Middle frontal gyrus (tissue), 1 donor: ENCODE measurements around the gene HNRNPAB.
"Not testable (repeated sequence)": the region's sequence is repeated elsewhere in the genome, so short reads cannot be mapped to it uniquely, and the experiment has no call there.

ENCODE experiments used
- DNase-seq: peaks from one replicate; pipeline ENCODE4 v3.0.0-alpha.2; 2015; ENCODE audit warnings: low spot score; ENCODE audit errors: extremely low spot score

The HNRNPAB gene

DNA sequence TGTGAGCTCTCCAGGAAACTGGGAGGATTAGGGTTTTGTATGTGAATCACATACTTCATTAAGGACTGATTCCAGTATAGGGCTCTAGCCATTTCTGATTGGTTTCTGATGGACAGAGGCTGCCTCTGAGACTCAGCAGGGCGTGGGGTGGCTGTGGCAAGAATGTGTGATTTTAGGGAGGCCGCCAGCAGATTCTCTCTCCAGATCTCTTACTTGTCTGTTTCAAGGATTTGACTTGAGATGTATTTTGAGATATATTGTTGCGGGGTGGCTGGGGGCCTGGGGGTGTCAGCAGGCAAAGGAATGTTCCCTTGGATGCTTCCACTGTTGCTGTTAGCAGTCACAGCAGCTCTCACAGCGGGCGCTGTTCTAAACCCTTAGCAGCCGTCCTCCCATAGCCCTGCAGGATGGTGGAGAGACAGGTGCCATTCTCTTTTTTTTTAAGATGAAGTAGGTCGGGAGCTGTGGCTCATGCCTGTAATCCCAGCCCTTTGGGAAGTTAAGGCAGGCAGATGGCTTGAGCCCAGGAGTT lies 8.0 kb upstream of the HNRNPAB start:
- DNase-seq, result no peak

DNA sequence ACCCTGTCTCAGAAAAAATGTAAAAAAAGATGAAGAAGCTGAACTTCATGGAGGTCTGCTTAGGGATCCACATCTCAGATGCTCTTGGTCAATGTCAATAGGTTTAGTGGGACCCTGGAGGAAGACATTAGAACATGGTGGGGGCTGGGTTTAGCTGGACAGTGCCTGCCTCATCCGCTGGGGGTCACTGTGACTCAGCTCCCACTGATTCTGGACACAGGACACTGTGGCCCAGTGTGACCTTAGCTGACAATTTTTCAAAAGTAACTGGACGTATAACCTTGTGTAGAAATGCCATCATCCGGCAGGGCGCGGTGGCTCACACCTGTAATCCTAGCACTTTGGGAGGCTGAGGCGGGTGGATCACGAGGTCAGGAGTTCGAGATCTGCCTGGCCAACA lies 7.3 kb upstream of the HNRNPAB start:
- DNase-seq, result no peak

DNA sequence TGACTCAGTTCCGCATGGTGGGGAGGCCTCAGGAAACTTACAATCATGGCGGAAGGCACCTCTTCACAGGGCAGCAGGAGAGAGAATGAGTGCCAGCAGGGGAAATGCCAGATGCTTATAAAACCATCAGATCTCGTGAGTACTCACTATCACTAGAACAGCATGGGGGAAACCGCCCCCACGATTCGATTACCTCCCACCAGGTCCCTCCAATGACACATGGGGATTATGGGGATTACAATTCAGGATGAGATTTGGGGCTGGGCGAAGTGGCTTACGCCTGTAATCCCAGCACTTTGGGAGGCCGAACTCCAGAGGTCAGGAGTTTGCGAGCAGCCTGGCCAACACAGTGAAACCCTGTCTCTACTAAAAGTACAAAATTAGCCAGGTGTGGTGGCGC lies 6.2 kb upstream of the HNRNPAB start:
- not testable (repeated sequence) for DNase-seq

DNA sequence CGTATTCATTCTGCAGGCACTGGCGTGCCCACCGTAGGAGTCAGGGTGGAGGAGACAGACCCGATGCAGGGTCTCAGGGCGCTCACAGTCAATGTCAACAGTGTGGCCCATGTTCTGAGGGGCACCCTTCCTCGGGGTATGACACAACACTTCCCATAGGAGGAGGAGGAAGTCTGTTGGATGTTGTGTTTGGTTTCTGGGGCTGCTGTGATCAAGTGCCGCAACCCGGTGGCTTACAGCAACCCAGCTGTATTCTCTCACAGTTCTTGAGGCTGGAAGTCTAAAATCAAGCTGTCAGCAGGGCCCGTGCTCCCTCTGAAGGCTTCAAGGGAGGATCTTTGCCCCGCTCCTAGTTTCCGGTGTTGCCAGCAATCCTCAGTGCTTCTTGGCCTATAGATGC lies 5.6 kb upstream of the HNRNPAB start:
- DNase-seq, result no peak

DNA sequence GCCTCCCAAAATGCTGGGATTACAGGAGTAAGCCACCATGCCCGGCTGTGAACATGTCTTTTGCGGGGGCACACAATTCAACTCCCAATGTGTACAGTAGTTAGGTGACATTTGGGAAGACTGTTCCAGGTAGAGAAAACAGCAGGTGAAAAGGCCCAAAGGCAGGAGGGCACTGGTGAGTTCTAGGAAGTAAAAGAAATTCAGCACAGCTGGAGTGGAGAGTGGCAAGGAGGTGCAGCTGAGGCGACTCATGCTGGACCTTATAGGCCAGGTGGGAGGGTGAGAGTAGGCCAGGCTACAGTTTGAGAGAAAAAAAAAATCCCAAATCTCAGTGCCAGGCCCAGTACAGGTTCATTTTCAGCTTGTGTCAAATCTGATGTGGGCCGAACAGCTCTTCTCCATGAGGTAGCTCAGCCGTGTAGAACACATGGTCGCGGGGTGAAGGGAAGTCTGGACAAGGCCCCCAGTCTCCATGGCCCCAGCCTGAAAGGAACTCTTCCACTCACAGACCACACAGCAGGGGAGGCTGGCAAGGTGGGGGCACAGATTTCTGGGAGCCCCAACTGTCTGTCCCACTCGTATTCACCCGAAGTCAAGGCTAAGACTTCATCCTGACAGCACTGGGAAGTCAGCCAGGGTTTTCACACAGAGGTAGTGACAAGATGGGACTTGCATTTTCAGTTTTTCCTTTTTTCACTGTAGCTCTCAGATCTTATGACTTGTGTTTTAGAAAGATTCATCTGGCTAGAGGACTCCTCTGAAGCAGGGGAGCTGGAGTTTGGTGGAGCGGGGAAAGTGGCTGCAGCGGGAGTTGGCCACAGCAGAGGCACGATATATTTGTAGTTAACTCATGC lies 4.5 kb upstream of the HNRNPAB start:
- no peak for DNase-seq

DNA sequence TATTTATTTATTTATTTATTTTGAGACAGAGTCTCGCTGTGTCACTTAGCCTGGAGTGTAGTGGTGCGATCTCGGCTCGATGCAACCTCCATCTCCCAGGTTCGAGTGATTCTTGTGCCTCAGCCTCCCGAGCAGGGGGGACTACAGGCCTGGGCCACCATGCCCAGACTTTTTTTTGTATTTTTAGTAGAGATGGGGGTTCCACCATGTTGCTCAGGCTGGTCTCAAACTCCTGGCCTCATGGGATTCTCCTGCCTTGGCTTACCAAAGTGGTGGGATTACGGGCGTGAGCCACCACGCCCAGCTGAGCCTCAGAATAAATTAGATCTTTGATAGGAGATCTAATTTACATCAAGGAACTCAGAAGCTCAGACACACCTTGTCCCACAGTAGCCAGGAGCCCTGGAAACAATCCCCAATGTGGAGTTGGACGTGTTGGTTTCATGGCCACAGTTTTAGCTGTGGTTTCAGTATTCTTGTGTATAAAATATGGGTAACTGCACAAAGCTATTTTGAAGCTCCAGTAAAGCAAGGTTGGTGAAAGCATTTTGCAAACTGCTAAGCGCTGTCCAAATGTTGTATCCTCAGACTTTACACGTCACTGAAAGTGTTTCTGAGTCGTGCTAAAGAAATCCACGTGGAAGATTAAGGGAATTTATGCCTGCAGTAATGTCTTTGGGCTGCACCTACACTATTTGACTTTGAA lies 3.0 kb upstream of the HNRNPAB start:
- DNase-seq, result no peak

DNA sequence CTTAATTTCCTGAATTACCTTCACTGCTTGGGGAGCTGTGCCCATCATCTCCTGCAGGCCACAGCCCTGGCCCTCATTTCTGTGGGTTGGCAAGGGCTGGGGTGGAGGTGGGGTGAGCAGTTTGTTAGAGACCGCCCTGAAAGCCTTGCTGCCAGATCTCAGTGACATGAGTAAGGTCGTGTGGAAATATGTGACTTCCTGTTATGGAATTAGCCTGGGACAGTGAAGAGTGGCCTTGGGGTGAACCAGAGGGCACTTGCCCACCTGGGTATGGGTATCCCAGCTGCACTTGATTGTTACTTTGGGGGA lies 2.5 kb upstream of the HNRNPAB start:
- no peak for DNase-seq

DNA sequence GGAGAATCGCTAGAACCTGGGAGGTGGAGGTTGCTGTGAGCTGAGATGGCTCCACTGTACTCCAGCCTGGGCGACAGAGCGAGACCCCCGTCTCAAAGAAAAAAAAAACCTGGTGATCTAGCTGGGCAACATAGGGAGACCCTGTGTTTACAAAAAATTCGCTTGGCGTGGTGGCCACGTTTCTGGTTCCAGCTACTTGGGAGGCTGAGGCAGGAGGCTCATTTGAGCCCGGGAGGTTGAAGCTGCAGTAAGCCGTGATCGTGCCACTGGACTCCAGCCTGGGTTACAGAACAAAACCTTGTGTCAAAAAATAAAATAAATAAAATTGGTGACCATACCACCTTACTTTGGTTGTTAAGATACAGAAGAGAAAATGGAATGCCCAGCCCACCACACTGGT lies 1.8 kb upstream of the HNRNPAB start:
- DNase-seq, result no peak

DNA sequence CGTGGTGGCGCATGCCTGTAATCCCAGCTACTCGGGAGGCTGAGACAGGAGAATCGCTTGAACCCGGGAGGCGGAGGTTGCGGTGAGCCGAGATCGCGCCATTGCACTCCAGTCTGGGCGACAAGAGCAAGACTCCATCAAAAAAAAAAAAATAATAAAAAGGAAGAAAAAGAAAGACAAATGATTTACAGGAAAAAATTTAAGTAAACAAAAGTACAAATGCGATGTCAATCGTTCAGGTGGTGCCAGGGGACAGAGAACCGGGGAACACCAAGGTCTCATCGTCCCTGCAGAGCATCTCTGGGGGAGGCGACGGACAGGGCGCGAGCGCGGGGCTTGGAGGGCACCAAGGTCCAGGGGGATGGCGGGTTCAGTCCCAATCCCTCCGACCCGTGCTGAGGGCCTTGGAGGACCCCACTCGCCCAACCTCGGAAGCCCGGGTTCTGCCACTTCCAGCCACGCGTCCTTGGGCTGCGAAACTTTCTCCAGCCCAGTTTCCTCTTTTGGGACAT lies 607 bp upstream of the HNRNPAB start:
- no peak for DNase-seq

DNA sequence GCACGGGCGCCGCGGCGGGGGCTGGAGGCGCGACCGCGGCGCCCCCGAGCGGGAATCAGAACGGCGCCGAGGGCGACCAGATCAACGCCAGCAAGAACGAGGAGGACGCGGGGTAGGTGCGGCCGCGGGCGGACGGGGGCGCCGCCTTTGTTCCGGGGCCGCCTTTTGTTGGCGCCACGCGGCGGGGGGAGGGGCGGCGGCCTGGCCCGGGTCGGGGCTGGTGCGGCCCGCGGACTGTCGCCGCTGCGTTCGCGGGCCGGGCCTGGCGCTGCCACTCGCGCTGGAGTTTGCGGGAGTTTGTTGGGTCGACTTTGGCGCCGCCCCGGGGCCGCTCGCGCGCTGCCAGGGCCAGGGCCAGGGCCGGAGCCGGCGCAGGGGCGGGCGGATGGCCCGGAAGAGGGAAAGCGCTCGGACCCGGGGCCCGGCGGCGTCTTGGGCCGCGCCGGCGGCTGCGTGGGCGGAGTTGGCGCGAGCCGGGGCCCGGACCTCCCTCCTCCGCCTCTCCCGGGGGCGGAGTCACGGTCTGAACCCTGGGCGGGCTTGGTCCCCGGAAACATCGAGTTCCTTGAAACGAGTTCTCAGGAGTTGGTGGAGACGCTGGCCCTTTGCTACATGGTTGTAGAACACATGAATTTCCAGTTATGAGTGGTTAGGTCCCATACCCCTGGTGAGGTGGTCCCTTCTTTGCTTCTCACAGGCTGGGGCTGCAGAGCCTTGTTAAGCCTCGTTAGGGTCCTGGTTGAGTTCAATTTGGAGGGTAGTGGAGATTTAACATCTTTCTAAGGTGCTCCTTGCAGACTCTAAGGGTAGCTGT lies 809 bp downstream of the HNRNPAB start:
- no peak for DNase-seq

DNA sequence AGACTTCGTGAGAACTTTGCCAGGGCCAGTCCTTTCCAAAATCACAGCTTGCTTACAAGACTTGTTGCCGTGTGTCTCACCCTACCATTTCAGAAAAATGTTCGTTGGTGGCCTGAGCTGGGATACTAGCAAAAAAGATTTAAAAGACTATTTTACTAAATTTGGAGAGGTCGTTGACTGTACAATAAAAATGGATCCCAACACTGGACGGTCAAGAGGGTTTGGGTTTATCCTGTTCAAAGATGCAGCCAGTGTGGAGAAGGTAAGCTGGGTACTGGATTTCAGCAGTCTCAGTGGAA lies 1.4 kb downstream of the HNRNPAB start:
- DNase-seq, result no peak

DNA sequence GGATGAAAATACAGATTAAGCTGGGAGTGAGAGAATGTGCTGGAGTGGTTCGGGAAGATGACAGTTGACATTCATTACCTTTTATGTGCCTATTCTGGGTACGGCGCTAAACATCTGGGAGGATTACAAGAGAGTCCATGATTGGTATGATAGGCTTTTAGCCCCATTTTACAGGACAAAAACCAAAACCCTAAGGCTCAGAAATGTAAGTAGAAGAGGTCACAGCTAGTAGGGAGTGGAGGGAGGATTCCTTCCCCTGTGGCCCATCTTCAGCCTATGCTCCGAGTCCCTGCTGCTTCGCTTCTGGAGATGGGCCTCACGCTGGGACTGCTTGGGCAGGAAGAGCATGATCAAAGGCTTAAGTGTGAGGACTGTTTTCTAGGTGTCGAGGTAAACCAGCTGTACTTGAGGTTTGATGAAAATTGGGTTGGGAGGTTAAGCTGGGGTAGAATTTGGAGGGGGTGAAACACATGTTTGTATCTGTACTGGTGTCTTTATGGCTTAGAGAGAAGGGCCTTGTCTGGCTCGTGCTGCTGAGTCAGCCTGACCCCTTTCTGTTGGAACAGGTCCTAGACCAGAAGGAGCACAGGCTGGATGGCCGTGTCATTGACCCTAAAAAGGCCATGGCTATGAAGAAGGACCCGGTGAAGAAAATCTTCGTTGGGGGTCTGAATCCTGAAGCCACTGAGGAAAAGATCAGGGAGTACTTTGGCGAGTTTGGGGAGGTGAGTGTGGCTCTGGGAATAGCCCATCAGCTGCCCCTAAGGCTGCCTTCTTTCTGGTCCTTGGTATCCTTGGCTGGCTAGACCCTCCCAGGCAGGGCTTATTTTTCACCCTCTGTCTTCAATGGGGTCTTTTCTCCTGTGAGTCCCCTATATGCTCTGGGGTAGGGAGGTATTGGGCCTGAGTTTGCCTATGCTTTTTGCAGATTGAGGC lies 2.1 kb downstream of the HNRNPAB start:
- DNase-seq, result no peak

DNA sequence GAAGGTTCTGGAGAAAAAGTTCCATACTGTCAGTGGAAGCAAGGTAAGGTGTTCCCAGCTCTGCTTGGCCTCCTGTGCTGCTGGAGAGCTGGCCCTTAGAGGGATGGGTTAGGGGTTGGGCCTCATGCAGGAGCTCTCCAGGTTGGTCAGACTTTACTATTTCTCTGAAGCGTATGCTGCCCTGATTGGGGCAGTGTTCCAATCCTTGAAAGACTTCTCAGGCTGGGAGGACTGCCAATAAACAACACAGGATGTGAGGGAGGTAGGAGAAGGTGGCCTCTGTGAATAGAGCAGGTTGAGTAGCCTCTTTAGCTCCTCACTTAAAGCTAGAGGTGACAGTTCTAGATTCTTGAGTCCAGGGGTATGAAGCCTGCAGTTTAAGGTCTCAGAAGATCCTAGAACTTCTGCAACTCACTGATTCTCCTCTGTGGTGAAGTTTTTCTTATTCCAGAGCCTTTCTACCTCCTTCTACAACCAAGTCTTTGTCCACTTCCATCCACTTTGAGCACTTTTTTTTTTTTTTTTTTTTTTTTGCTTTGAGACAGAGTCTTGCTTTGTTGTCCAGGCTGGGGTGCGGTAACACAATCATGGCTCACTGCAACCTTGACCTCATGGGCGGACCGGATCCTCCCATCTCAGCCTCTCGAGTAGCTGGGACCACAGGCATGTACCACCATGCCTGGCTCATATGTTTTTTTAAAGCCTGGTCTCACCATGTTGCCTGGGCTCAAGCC lies 3.0 kb downstream of the HNRNPAB start:
- no peak for DNase-seq

DNA sequence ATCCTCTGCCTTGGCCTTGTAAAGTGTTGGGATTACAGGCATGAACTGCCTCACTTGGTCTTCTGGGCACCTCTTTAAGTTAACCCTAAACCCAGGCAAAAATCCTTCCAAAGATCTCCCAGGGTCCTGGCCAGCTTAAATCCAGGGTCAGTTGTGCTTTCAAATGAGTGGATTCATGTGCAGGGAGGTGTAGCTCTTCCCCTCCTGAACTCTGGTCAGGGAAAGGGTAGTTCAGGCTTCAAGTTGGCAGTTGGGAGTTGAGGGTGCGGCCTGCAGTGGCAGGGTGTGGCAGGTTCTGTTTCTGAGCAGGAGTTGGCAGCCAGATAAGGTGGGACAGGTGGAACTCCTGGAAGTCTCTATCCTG lies 3.6 kb downstream of the HNRNPAB start:
- no peak for DNase-seq

DNA sequence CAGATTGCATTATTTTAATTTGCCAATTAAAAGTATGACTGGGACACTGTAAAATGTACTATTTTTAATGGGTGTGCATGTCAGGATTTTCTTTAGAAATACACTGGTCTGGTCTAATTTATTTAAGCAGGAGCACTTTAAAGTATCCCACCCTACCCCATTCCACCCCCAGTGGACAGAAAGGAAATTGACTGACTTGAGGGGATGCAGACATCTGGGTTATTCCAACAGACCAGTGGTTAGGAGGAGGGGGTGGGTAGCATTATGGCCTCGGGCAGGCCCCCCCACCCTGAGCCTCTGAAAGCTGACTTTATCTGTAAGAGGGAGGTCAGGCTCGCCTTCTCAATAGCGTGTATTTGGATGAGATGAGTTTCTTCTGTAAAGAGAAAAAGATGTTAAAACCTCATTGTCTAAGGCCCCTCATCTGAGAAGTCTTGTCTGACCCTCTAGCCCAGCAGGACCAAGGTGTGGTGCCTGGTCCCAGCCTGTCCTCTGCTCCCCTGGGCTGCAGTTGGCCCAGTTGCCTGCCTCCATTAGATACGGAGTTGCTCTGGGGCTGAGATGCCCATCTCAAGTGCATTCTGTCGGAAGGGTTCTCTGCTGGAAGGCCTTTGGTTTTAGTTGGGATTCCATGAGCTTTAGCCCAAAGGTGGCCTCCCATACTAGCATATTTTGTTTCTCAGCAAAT lies 4.4 kb downstream of the HNRNPAB start:
- no peak for DNase-seq

DNA sequence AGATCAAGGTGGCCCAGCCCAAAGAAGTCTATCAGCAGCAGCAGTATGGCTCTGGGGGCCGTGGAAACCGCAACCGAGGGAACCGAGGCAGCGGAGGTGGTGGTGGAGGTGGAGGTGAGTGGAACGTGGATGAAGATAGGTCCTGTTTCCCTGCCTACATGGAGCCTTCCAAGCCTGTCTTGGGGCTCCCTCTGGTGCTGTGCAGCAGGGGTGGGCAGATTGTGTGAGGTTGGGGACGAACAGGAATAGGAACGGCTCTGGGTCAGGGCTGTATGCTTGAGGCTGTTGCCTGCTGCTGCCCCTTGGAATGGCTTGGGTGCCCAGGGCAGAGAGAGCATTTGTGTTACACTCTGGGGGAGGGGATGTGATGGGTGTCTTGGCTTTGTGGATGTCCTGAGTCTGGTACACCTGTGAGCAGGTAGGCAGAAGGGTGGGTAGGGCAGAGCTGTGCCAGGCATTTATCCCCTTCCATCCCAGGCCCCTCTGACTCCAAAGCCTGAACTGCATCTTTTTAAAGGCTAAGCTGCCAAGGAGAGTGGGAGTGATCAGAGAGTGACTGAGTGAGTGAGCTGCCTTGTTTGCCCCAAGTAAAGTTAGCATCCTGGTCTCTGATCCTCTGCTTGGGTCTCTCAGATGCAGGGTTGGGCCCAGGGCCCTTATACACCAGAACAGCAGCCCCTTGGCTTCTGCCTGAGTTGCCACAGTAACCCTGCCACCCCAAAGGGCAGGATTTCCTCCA lies 5.2 kb downstream of the HNRNPAB start:
- no peak for DNase-seq

DNA sequence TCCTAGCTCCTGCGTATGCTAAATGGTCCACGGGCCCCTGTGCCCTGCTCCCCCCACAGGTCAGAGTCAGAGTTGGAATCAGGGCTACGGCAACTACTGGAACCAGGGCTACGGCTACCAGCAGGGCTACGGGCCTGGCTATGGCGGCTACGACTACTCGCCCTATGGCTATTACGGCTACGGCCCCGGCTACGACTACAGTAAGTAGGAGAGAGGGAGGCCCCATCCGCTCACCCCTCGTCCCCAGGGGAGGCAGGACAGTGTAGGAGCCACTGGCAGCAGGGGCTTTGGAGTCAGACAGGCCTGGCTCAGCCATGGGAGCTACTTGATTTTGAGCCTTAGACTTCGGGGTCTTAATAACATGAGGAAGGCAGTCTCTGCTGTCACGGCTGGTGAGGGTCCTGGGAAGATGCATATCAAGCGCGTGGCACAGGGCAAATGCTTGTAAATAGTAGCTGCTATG lies 5.8 kb downstream of the HNRNPAB start:
- DNase-seq, result no peak

DNA sequence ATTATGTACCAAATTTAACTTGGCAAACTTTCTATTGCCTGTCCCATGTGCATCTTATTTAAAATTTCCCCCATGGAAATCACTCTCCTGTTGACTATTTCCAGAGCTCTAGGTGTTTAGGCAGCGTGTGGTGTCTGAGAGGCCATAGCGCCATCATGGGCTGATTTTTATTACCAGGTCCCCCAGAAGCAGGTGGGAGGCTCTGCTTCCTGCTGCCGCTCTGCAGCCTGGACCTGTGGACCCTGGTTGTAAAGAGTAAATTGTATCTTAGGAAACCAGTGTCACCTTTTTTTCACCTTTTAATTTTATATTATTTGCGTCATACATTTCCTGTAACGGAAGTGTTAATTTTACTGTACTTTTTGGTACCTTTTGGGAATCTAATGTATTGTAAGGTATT lies 6.4 kb downstream of the HNRNPAB start:
- no peak for DNase-seq
